Ureter (tissue), 1 donor: ENCODE measurements around the gene INSYN2A. TPM values are rescaled to one million over a fixed set of nuclear protein-coding genes. Genes with fewer than 3 reads are reported as not detected.

Experiments used
- DNase-seq: peaks from one replicate; pipeline ENCODE4 v3.0.0-alpha.2; 2020; ENCODE audit warnings: low spot score
- total RNA-seq: library from RNA; stranded (reverse); gene quantifications from one replicate; pipeline ENCODE4 v1.2.4, GENCODE V29; 2023
- donor health status: DM: yes; HTN: yes; CAD: no.

INSYN2A gene
- total RNA-seq, 1 donor from 2014 or later: 0.31 TPM

DNA sequence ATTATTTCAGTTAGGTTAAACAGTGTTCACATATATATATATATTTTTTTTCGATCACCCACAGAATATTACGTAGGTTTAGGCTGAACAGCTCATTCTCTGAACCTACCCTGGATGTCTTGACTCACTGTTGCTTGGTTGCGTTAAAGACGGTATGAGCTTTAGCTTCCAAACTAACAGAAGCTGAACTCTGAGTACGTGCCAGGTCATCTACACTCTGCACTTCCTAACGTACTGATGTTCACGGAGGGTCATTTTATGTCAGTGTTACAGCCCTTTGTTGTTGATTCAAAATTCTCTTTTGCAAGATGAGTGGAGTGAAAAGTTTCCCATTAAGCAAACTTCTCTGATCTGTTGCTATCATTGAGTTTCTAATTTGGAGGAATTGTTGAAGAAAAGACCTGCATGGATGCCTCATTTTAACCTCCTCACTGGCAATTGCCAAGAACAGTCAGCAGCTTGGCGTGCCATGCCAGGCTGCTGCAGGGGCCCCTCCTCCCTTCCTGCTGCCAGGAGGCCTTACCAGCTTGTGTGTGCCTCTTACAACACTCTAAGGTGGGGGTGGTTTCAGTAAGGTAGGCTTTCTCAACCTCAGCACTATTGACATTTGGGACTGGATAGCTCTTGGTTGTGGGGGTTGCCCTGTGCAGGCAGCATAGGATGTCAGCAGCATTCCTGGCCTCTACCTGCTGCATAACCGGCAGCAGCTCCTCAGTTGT lies 44.3 kb downstream of the INSYN2A start:
- DNase-seq: no peak

DNA sequence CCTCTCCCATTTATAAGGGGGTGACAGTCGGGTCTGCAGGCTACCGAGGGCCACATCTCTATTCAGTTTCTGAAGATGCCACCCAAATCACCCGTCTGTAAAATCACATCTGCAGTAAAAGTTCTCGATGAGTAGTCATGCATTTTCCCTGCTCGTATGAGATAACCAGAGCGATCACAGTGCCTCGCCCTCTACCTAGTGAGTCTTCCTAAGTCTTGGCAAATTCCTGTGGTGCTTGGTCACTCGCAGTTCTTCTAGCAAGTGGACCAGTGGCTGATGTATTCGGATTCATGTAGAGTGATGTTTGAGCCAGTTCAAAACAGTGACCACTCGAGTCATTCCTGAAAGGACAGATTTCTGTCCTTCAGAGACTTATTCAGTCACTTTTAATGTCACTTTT lies 44.9 kb downstream of the INSYN2A start:
- no peak for DNase-seq

DNA sequence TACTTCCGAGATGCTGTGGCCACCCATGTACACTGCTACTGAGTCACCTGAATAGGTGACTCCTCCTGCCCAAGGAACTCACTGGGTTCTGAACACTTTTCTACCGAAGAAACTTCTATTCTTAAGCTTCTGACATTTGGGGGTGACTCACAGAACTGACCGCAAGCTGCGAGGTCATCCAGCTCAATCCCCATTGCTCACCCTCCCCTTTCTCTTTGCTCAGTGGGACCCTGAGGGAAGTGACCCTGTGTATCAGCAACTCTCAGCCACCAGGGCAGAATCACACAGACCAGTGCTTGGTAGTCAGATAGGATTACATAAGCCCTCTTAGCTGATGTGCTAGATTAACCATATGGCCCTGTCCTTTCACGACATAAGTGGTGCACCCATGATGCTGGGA lies 46.3 kb downstream of the INSYN2A start:
- DNase-seq: no peak

DNA sequence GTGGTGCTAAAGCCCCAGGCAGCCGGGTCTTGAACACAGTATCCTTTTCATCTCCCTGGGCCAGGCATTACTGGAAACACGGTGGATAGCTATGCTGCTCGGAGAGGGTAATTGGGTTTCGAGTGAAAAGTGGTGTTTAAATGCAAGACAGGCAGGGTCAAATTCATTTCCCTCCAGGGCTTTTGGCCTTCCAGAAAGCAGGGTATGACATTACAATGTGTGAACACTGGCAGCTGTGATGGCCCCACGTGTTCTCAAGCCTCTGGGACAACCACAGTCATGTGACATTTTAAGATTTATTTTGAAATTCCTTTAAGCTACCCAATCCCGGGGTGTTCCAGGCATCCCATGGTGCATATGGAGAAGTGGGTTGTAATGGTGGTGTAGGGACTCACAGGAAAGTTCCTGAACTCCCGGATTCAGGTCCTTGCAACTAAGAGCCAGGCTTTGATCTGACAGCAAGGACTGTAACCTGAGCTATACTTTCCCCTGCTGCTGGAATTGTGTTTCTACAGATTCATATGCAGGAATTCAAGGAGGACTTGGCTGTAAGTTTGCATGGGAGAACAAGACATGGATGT lies 46.8 kb downstream of the INSYN2A start:
- DNase-seq: no peak

DNA sequence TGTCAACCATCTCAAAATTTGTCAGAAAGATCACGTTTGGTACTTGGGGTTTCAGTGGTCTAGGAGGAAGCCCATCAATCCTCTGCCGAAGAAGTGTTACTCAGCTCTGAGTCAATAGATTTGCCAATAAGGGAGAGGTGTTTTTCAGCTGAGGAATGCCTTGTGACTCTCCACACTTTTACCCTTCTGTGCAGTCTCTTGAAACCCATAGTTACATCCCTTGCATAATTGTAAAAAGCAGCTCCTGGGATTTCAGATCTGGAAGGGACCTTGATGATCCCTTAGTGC lies 47.5 kb downstream of the INSYN2A start:
- no peak for DNase-seq

DNA sequence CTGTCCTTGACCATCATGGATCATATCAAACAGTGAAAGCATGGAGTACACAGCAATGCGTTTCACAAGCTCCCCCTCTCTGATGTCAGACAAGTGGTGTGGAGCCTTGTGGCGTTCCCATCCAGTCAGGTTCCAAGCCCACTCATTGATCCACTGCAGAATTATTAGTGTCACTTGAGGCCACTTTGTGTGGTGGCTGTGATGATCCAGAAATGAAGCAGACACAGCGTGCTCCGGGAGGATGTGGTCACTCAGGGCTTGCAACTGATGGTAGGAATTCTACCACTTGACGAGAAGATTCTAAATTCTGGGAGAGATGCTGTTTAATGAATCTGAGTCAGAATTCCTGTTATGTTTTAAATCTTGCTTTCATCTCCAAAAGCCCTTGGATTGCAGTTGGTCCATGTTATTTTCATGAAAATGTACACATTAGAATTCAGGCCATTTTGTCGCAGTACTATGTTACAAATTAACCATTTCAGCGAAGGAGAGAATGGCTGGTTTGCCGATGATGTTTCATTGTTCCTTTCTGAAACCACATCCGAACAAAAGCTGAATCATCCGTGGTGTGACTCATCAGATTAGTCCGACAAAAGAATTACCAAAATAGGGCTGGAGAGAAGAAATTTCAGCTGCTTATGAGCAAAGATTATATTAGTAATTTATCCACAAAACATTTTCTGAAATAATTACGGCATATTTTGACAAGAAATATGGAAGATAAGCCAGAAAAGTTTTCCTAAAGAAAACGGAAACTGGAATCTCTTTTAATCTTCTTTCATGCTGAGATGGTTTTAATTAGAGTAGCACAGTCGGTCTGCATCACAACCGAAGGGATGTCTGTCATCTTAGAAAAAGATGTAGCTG lies 48.1 kb downstream of the INSYN2A start:
- no peak for DNase-seq

DNA sequence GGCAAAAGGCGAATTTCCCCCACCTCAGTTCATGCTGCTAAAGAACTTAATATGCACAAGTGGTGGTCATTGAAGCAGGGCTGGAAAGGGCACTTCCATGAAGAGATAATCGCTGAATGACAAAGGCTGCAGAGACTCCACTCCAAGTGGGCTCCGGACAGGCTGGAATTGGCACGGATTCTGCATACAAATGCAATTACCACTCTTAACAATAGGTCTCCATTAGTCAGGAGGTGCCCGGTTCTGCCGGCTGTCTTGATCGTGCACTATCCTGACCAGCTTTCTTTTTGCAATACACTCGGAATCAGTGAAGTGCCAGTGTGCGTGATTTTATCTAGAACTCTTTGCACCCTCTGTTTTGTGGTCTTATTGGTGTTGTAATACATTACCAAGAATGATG lies 49.7 kb downstream of the INSYN2A start:
- DNase-seq: no peak
